ENCODE data around the gene TMEM92.

GRCh38 chr17:50328363-50329325 lies 54.4 kb downstream of the TMEM92 start:
- TF ChIP-seq SUZ12 (IDR thresholded peaks at IDR 0.05) (no peak), ARNT (IDR thresholded peaks at IDR 0.05) (no peak), TARDBP (IDR thresholded peaks at IDR 0.05) (no peak), HDGF (IDR thresholded peaks at IDR 0.05; ENCODE audit: borderline replicate concordance) (no peak), FOXM1 (IDR thresholded peaks at IDR 0.05; ENCODE audit: borderline replicate concordance) (no peak), ELF4 (IDR thresholded peaks at IDR 0.05) (no peak), LEF1 (IDR thresholded peaks at IDR 0.05; ENCODE audit: borderline replicate concordance) (no peak), SP1 (IDR thresholded peaks at IDR 0.05) (no peak), FOXK2 (IDR thresholded peaks at IDR 0.05) (no peak)

All from HEK293T (cell line).